SK-N-SH (cell line): Measurements from ENCODE around the gene ZNF532. TPM values are rescaled to one million over a fixed set of nuclear protein-coding genes. Genes with fewer than 3 reads are reported as not detected.

Source experiments
- CTCF ChIA-PET: fragments of 300-600, 350-600 bp; formaldehyde crosslinking; extraction: SDS; loops from one replicate; lab custom pipeline; 2021; lab: Yijun Ruan, JAX
- POLR2A ChIA-PET: fragments of 350-600 bp; sonication (Branson Sonifier 250); formaldehyde crosslinking; extraction: SDS; loops from one replicate; lab custom pipeline; 2020; ENCODE audit warnings: antibody characterized with exemption, inconsistent platforms; lab: Yijun Ruan, JAX
- DNase-seq: peaks from one replicate; pipeline ENCODE4 v3.0.0; 2012
- H2AFZ ChIP-seq: fragments of 200-600 bp; sonication (generic); 2 replicates; pipeline ENCODE4 v1.8.1; 2016; ENCODE audit warnings: antibody characterized with exemption, mild to moderate bottlenecking, low read depth
- H3F3A ChIP-seq: fragments of 200-600 bp; sonication (generic); replicated peaks from 2 replicates; pipeline ENCODE3; 2016; ENCODE audit warnings: antibody characterized with exemption, mild to moderate bottlenecking; ENCODE audit not compliant: insufficient read depth
- H3K27ac ChIP-seq, 2 experiments: fragments of 200-500 bp in 1 of 2; fragments of 200-600 bp in 1 of 2; sonication (Bioruptor generic) in 1 of 2; sonication (generic), shearing (Covaris generic) in 1 of 2; 2 replicates each; pipeline versions ENCODE4 v1.5.1 to v1.6.1; 2014 to 2016; ENCODE audit warnings: low read depth in 2 of 2, inconsistent platforms in 1 of 2, low read length in 1 of 2, mild to moderate bottlenecking in 1 of 2, mixed read lengths in 1 of 2
- H3K27me3 ChIP-seq: fragments of 200-600 bp; sonication (generic), shearing (Covaris generic); 2 replicates; pipeline ENCODE4 v1.6.1; 2016; ENCODE audit warnings: mixed run types; ENCODE audit not compliant: insufficient read depth
- H3K36me3 ChIP-seq, 2 experiments: fragments of 200-500 bp in 1 of 2; fragments of 200-600 bp in 1 of 2; sonication (Bioruptor generic) in 1 of 2; sonication (generic) in 1 of 2; replicated peaks in 1 of 2; 2 replicates each; pipeline versions ENCODE3 to v1.5.1; 2014 to 2016; ENCODE audit warnings: low read length in 1 of 2, mild to moderate bottlenecking in 1 of 2; ENCODE audit not compliant: insufficient read depth in 2 of 2, control insufficient read depth in 1 of 2
- H3K4me1 ChIP-seq, 2 experiments: fragments of 200-500 bp in 1 of 2; fragments of 200-600 bp in 1 of 2; sonication (Bioruptor generic) in 1 of 2; sonication (generic), shearing (Covaris generic) in 1 of 2; 2 replicates each; pipeline versions ENCODE4 v1.5.1 to v1.6.1; 2014 to 2016; ENCODE audit warnings: low read depth in 1 of 2, low read length in 1 of 2, mixed run types in 1 of 2; ENCODE audit not compliant: insufficient read depth in 2 of 2, control insufficient read depth in 1 of 2
- H3K4me2 ChIP-seq: fragments of 200-600 bp; sonication (generic), shearing (Covaris generic); 2 replicates; pipeline ENCODE4 v1.6.1; 2017; ENCODE audit warnings: mixed run types
- H3K4me3 ChIP-seq, 2 experiments: fragments of 200-500 bp in 1 of 2; fragments of 200-600 bp in 1 of 2; sonication (Bioruptor generic) in 1 of 2; sonication (generic), shearing (Covaris generic) in 1 of 2; 2 replicates each; pipeline versions ENCODE4 v1.5.1 to v1.8.1; 2014 to 2016; ENCODE audit warnings: low read depth in 2 of 2, inconsistent platforms in 1 of 2, low read length in 1 of 2, mild to moderate bottlenecking in 1 of 2, mixed read lengths in 1 of 2, moderate library complexity in 1 of 2
- H3K79me2 ChIP-seq: fragments of 200-600 bp; sonication (generic); 2 replicates; pipeline ENCODE4 v1.8.1; 2017; ENCODE audit warnings: mild to moderate bottlenecking; ENCODE audit not compliant: insufficient read depth
- H3K9ac ChIP-seq: fragments of 200-600 bp; sonication (generic); 2 replicates; pipeline ENCODE4 v1.6.1; 2017; ENCODE audit warnings: mixed run types
- H3K9me2 ChIP-seq: fragments of 200-600 bp; sonication (generic); 2 replicates; pipeline ENCODE4 v1.6.1; 2017; ENCODE audit warnings: mixed run types
- H3K9me3 ChIP-seq: fragments of 200-600 bp; sonication (generic); 2 replicates; pipeline ENCODE4 v1.6.1; 2017; ENCODE audit warnings: mixed run types, mild to moderate bottlenecking, moderate library complexity
- H4K20me1 ChIP-seq: fragments of 200-600 bp; sonication (generic); 2 replicates; pipeline ENCODE4 v1.6.1; 2017; ENCODE audit warnings: mild to moderate bottlenecking, mixed run types; ENCODE audit not compliant: insufficient read depth
- CHD2 ChIP-seq: fragments of 150-350 bp; IDR thresholded peaks from 2 replicates; pipeline ENCODE4 v1.6.1; 2018; ENCODE audit warnings: low read length; ENCODE audit not compliant: partially characterized antibody
- ELF1 ChIP-seq: IDR thresholded peaks from 2 replicates; pipeline ENCODE4 v1.4.0; 2012
- MXI1 ChIP-seq: IDR thresholded peaks from 2 replicates; pipeline ENCODE4 v1.6.1; 2012; ENCODE audit warnings: mild to moderate bottlenecking, low read depth, low read length, improper control_type of control experiment
- NFIC ChIP-seq: IDR thresholded peaks from 2 replicates; pipeline ENCODE4 v1.4.0; 2012; ENCODE audit warnings: borderline replicate concordance
- POLR2AphosphoS5 ChIP-seq: IDR thresholded peaks from 2 replicates; pipeline ENCODE4 v1.6.1; 2012; ENCODE audit warnings: low read depth, low read length
- RCOR1 ChIP-seq: fragments of 150-350 bp; IDR thresholded peaks from 2 replicates; pipeline ENCODE4 v1.6.1; 2017; ENCODE audit warnings: antibody characterized with exemption, low read length
- RXRA ChIP-seq: IDR thresholded peaks from 2 replicates; pipeline ENCODE4 v1.4.0; 2012; ENCODE audit warnings: low read depth, mild to moderate bottlenecking, borderline replicate concordance
- SMC3 ChIP-seq: IDR thresholded peaks from 2 replicates; pipeline ENCODE4 v1.6.1; 2012; ENCODE audit warnings: low read depth, low read length, improper control_type of control experiment
- TAF1 ChIP-seq: IDR thresholded peaks from 2 replicates; pipeline ENCODE4 v1.6.1; 2012; ENCODE audit warnings: low read depth, mild to moderate bottlenecking, low read length, moderate library complexity, borderline replicate concordance
- WGBS: methylation state at CpG from one replicate; pipeline ENCODE4 v1.1.6; 2017; ENCODE audit warnings: low lambda C conversion rate; 5-methylcytosine and 5-hydroxymethylcytosine counted together
- polyA plus RNA-seq, 3 experiments: library from polyadenylated mRNA; depleted of rRNA; stranded (reverse); fragments of >200 nt; gene quantifications; 2 replicates each; pipeline ENCODE4 v1.2.3, GENCODE V29; 2012
- TF ChIP-seq, protein P1 (sequence below): IDR thresholded peaks from 2 replicates; pipeline ENCODE4; 2012
- TF ChIP-seq, protein P2 (sequence below): IDR thresholded peaks from 2 replicates; pipeline ENCODE4 v1.4.0; 2012; ENCODE audit warnings: low read depth, borderline replicate concordance
- TF ChIP-seq, protein P3 (sequence below): fragments of 150-350 bp; IDR thresholded peaks from 2 replicates; pipeline ENCODE4 v1.6.1; 2017; ENCODE audit warnings: antibody characterized with exemption, low read length, low read depth, borderline replicate concordance

Gene ZNF532
- polyA plus RNA-seq, 1 of the 3 experiments (the other 2 are of a cell fraction) = 34.7 TPM

DNA sequence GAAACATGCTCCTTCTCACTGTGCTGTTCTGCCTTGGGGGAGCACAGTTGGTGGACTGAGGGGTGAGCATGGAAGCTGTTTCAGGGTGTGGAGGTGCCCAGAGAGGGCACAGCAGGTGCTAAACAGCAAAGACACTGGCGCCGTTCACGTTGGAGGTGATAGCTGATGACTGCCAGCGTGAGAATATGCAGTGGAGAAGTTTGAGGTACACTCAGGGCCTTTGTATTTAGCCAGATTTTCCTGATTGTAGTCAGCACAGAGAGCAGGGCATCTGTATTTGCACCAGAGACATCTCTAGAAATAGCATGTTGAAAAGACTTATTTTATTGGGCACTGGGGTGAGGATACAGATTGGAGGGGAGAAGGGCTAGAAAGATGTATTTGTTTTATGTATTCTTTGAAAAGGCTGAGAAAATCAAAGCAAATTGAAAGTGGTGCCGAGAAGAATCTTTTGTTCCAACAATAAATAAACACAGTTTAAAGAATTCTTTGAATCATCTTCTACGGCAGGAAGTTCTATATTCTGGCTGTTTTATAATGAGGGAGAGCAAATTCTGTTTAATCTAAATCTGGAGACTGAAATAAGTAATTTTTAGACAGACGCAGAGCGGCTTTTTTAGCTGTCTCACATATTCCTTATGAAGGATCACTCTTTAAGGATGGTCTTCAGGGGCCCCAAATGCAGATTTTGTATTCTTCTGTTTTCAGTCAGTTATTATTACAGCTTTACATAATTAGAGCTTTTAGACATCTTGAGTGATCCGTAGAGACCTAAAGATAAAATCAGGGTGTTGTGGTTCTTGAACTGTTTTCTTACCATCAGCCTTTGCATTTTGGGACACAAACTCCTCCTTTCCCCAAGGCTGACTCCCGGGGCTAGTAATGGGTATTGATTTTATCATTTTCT is 7.1 kb downstream of the ZNF532 start:
- 83% methylated on average over 10 of the region's 10 CpGs for WGBS
- H3F3A ChIP-seq = peaks cover 8% of the 10 kb centered on the region
- H2AFZ ChIP-seq = no peak overlapping the region
- CTCF ChIA-PET = interaction anchor here (0.9 to 1.1 kb wide), 2 partner anchors 62 to 103 kb away, joined by 3 read pairs; no protein-coding TSS in a partner anchor
- peak overlapping the region; percentile 36; the same call in 1 of the 2 replicates for H3K4me2 ChIP-seq
- no peaks in the 10 kb centered on the region for H3K9me3 ChIP-seq
- TF ChIP-seq, protein P1, sequence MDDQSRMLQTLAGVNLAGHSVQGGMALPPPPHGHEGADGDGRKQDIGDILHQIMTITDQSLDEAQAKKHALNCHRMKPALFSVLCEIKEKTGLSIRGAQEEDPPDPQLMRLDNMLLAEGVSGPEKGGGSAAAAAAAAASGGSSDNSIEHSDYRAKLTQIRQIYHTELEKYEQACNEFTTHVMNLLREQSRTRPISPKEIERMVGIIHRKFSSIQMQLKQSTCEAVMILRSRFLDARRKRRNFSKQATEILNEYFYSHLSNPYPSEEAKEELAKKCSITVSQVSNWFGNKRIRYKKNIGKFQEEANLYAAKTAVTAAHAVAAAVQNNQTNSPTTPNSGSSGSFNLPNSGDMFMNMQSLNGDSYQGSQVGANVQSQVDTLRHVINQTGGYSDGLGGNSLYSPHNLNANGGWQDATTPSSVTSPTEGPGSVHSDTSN = no peak
- TF ChIP-seq MXI1 (no peak), CHD2 (no peak), SMC3 (no peak)
- TF ChIP-seq, protein P2, sequence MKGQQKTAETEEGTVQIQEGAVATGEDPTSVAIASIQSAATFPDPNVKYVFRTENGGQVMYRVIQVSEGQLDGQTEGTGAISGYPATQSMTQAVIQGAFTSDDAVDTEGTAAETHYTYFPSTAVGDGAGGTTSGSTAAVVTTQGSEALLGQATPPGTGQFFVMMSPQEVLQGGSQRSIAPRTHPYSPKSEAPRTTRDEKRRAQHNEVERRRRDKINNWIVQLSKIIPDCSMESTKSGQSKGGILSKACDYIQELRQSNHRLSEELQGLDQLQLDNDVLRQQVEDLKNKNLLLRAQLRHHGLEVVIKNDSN = no peak
- H3K36me3 ChIP-seq = peaks cover 34 to 38% of the 10 kb centered on the region in 2 experiments
- H3K27ac ChIP-seq = peak overlapping the region in 1 of 2 experiments; percentile 71; a peak in 3 of 4 replicates
- peaks cover 74% of the 10 kb centered on the region for H3K79me2 ChIP-seq
- H3K9ac ChIP-seq = peak overlapping the region; percentile 10; the same call in 1 of the 2 replicates
- H3K27me3 ChIP-seq = no peaks in the 10 kb centered on the region
- H3K4me1 ChIP-seq = peaks cover 9 to 26% of the 10 kb centered on the region in 2 experiments
- H4K20me1 ChIP-seq = no peaks in the 10 kb centered on the region
- no peak overlapping the region for H3K4me3 ChIP-seq
- H3K9me2 ChIP-seq = no peaks in the 10 kb centered on the region
- DNase-seq = no peak
- POLR2A ChIA-PET = no interaction called here

DNA sequence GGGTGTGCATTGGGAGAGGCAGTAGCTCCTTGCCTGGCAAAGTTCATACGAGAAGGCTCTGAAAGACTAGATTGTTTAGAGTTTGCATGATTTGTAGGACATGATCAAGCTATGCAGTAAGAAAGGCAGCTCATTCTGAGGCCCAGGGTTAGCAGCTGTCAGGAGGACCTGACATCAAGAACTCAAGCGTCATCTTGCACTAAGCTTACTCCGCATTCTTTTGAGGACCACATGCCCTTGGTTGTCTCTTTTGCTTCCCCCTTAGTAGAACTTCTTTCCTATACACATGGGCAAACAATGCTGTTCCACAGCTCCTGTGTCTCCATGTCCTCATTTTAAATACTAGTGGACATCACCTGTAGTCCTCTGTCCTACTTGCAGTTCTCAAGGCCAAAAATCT is 14.0 kb downstream of the ZNF532 start:
- H3K4me2 ChIP-seq = no peak overlapping the region
- H3K9me2 ChIP-seq = no peaks in the 10 kb centered on the region
- CTCF ChIA-PET = interaction anchor here (1.0 to 1.5 kb wide), 4 partner anchors 9 to 110 kb away, joined by 3 to 5 read pairs (median 4); partner anchors contain the start of gene ZNF532
- no peak overlapping the region for H3K9ac ChIP-seq
- TF ChIP-seq RXRA (no peak), TAF1 (no peak), ELF1 (no peak), POLR2AphosphoS5 (no peak), RCOR1 (no peak), NFIC (no peak)
- TF ChIP-seq, protein P1 = no peak
- TF ChIP-seq, protein P3, sequence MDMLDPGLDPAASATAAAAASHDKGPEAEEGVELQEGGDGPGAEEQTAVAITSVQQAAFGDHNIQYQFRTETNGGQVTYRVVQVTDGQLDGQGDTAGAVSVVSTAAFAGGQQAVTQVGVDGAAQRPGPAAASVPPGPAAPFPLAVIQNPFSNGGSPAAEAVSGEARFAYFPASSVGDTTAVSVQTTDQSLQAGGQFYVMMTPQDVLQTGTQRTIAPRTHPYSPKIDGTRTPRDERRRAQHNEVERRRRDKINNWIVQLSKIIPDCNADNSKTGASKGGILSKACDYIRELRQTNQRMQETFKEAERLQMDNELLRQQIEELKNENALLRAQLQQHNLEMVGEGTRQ = no peak
- TF ChIP-seq, all 33 proteins: peak for 0
- no peaks in the 10 kb centered on the region for H3K9me3 ChIP-seq
- H3K4me3 ChIP-seq = no peak overlapping the region
- no peaks in the 10 kb centered on the region; the same call in 1 of the 2 replicates for H4K20me1 ChIP-seq
- no peaks in the 10 kb centered on the region for H3K27me3 ChIP-seq
- 100% methylated on average over 3 of the region's 3 CpGs for WGBS
- DNase-seq = no peak
- POLR2A ChIA-PET = interaction anchor here (0.7 to 1.3 kb wide), 2 partner anchors 12 to 13 kb away, joined by 3 to 5 read pairs; no protein-coding TSS in a partner anchor
- no peak overlapping the region for H3K27ac ChIP-seq
- peaks cover 11 to 24% of the 10 kb centered on the region in 2 experiments for H3K36me3 ChIP-seq
- no peaks in the 10 kb centered on the region for H3F3A ChIP-seq
- peaks cover 92% of the 10 kb centered on the region for H3K79me2 ChIP-seq
- H2AFZ ChIP-seq = no peak overlapping the region
- 0 out of 4 replicates have a peak, but pooled peaks cover 0 to 6% of the 10 kb centered on the region in 2 experiments for H3K4me1 ChIP-seq
